ENCODE measurements around the gene ASTN2.

DNA sequence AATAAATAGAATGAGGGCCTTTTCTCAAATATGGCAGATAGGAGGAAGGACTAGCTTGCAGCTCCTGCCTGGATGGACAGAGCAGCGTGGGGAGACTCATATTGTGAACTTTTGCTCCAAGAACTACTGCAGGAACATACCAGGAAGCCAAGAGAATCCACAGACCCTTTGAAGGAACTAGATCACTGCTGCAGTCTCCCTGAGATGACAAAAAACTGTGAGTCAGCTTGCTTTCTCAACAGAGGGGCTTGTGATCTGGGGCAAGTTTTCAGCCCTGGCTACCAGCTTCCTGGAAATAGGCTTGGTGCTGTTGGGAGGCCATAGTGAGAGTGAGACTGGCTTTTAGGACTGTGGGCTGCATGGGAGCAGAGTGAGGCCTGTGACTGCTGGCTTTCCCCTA is 898.4 kb downstream of the ASTN2 start:
- TF ChIP-seq, protein P1, sequence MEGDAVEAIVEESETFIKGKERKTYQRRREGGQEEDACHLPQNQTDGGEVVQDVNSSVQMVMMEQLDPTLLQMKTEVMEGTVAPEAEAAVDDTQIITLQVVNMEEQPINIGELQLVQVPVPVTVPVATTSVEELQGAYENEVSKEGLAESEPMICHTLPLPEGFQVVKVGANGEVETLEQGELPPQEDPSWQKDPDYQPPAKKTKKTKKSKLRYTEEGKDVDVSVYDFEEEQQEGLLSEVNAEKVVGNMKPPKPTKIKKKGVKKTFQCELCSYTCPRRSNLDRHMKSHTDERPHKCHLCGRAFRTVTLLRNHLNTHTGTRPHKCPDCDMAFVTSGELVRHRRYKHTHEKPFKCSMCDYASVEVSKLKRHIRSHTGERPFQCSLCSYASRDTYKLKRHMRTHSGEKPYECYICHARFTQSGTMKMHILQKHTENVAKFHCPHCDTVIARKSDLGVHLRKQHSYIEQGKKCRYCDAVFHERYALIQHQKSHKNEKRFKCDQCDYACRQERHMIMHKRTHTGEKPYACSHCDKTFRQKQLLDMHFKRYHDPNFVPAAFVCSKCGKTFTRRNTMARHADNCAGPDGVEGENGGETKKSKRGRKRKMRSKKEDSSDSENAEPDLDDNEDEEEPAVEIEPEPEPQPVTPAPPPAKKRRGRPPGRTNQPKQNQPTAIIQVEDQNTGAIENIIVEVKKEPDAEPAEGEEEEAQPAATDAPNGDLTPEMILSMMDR (conservative IDR thresholded peaks at IDR 0.05 in 1 of 2, IDR thresholded peaks at IDR 0.05 in 1 of 2; ENCODE audit: extremely low read depth in 1 of 2, insufficient read depth in 1 of 2, low read depth in 1 of 2, low read length in 2 of 2): no peak
- TF ChIP-seq EZH2 (IDR thresholded peaks at IDR 0.05; ENCODE audit: borderline replicate concordance, low read length): no peak
